HEK293 (cell line): ENCODE results near the gene TTC34.

Experiments used
- BCL6B ChIP-seq: fragments of 450-650 bp; formaldehyde crosslinking; IDR thresholded peaks from 2 replicates; pipeline ENCODE4 v1.5.1; 2017; ENCODE audit warnings: missing biosample characterization, missing genetic modification characterization
- CTCF ChIP-seq: fragments of 450-650 bp; formaldehyde crosslinking; IDR thresholded peaks from 2 replicates; pipeline ENCODE4 v1.5.1; 2016; ENCODE audit warnings: missing biosample characterization, missing genetic modification characterization
- ZBTB1 ChIP-seq: fragments of 450-650 bp; formaldehyde crosslinking; IDR thresholded peaks from 2 replicates; pipeline ENCODE4 v1.5.1; 2016; ENCODE audit warnings: missing biosample characterization, missing genetic modification characterization

GRCh38 chr1:2789986-2790581, 11.4 kb downstream of the TTC34 start:
- TF ChIP-seq ZBTB1 (no peak), BCL6B (no peak), CTCF (no peak)
